HG02623 (cell line): ENCODE measurements around the gene SLC4A2.

ENCODE experiments used
- ATAC-seq: cut with Tn5 transposase; IDR thresholded peaks from one replicate; pipeline ENCODE4 v1.9.1; 2021; ENCODE audit warnings: moderate library complexity; ENCODE audit not compliant: unreplicated experiment

The SLC4A2 gene

DNA sequence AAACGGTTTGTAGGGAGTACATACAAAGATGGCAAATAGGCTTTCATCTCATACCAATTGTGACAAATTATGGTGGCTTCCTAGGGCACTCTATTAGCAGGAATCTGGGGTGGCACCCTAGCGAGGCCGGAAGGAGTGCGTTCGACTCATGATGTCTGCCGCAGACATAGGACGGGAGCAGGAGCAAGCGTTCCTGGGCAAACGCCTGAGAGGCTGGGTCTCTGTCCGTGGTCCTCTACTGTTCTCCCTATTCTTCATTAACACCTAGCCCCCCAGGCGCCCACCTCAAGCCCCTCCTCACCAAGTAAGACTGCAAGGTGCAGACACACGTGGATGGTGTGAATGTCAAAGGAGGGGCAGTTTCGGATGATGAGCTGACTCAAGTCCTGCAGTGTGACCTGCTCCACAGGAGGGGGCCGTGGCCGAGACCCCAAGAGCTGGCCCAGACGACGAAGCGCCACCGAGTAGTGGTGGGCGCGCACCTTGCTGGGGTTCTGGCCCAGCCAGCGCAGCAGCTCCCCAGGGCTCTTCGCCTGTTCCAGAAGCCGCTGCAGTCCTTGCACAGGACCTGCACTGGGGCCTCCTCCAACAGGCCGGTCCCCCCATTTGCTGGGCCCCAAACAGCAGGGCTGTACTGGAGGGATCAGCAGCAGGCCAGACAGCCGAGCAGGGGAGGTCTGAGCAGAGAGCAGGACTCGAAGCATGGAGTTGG, 20.0 kb downstream of the SLC4A2 start:
- no peak for ATAC-seq

DNA sequence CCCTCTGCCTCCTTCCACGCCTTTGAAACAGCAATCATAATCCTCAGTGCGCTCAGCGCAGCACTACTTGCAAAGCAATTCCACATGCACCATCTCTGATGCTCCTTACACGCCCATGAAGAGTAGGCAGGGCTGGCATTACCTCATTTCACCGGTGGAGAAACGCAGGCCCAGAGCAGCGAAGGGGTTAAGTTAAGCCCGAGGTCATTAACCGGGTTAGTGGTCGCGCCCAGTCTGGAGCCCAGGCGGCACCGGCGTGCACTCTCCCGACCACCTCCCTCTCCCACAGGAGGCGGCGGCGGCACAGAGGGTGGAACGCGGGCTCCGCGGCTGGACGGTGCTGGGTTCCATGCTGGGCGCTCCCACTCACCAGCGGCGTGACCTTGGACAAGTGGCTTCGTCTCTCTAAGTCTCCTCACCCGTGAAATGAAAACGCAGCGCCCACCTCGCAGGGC, 20.7 kb downstream of the SLC4A2 start:
- ATAC-seq: peak; percentile 1

DNA sequence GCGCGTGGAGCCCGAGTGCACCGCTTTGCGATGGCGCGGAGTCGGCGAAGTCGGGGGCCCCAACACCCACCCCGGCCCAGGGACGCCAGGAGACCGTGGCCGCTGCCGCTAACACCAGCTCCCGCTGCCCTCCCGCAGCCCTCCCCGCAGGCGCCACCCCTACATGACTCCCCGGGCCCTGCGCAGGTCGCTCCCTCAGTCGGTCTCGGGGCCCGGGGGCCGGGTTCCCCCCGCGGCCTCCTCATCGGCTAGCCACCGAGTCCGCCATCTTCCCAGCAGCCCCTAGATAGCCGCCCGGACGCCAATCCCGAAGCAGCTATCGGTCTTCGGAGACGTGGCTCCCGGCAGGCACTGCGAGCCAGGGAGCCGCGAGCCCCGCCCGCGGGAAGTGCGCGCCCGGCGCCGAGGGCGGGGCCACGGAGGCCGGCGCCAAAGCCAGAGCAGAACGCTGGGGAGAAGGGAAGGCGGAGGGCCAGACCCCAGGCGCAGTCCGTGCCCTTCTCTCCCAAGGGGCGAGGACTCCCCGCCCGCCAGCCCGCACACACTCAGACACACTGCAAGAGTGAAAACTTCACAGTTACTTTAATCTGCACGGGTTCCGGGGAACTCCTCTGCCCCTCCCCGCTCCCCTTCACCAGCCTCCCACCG, 21.3 kb downstream of the SLC4A2 start, which contains the start of gene FASTK:
Gene FASTK, minus strand, starts transcription at position 288 of the 648 bp plus-strand sequence. Its CDS starts 43 bp downstream, at position 245.
- ATAC-seq: peak; percentile 70

DNA sequence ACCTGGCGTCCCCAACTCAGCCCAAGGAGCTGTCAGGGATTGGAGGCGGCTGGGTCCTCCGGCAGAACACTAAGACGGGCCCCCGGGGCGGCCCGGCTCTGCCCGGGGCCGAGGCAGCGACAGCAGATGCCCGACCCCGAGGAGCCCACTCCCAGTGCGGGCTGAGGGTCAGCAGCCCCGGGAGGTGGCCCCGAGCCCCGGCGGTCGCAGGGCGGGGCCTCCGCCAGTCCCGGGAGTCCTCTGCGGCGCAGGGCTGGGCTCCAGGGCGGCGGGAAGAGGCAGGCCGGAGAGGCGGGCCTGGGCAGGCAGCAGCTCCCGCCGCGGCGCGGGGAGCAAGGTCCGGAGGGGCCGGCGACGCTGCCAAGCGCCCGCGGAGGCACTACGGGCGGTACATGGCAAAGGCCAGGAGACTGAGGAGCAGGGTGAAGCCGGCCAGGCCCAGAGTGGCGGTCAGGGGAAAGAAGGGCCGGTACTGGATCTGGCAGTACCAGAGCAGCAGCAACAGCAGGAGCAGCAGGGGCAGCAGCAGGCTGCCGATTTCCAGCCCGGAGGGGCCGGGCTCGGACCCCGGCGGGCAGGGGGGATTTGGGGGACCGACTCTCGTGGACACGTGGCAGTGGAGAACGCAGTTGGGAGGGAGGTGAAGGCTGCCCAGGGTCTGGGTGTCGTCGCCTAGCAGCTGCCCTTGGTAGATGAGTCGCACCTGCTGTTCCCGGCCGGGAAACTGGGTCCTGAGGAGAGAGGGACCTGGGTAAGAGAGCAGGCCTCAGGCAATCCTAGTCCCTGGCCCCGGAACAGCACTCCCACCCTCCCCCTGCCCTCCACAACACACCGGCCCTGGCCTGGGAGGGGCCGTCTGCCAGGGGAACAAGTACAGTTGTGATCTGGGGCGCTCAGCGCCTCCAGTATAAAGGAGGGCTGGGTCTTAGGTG, 22.0 kb downstream of the SLC4A2 start:
- ATAC-seq: no peak

DNA sequence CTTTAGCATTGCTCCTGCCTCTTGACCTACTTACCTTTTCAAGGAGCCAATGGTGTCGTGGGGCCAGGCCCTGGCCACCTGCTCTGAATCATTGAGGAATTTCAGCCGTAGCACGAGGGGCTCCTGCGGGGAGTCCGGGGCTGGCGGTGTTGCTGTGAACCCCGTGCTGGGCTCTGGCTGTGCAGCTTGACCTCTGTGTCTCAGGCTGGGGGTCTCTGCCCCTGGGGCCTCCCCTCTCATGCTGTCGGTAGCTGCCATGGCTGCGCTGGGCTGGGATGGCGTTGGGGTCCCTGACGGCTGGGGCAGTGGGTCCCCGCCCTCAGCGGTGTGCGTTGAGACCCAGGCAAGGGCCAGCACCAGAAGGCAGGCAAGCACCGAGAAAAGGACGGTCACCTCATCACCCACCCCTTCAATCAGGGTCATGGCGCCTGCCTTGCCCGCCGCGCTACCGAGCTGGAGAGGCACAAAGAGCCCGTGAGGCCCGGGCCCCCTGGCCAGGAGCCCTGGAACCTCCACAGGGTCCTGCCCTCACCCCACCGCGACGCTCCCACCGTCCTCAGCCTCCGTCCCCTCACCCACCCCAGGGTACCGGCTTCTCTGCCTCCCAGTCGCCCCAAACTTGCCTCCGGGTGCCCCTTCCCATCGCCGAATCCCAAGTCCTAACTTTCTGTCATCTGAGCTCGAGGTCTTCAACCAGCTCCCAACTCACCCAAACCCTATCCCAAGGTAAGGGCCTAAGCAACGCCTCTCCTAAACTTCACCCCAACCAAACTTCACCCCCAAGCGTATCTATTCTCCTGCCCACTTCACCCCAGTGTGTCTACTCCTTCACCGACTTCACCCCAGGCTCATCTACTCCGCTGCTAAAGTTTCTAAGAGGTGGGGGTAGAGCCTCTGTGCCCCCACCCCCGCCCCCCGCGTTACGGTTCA, 23.0 kb downstream of the SLC4A2 start:
- no peak for ATAC-seq

DNA sequence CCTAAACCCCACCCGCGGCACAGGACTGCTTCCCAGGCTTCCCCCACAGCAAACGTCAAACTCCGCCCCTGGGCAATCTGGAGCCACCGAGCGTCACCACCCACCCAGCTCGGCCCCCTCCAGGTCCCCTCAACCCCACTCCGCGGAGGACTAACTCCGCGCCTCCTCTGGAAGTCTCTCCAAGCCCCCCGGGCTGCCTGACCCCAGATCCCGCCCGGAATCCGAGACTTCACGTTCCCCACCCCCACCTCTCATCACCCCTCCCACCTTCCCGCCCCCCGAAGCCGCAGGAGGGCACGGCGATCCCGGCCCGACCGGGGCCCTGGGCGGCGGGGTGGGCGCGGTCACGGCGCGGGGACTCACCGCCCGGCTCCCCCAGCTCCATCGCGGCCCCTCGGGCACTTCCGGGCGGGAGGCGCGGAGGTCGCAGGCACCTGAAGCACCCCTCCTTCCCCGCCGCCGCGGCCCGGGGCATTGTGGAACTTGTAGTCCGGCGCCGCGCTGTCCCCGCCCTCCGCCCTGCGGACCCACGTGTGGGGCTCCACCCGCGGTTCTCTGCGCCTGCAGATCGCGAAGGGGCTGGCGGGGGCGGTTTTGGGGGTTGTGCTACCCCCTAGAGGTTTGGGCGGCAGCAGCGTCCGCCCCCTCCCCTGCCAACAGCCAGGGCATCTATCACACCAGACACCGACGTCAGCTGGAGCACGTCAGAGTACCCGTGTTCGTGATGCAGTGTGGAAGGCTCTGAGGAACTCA, 23.9 kb downstream of the SLC4A2 start, which contains the start of gene TMUB1:
Gene TMUB1, minus strand, starts transcription at position 423 of the 753 bp plus-strand sequence. CDS start 930 bp downstream, outside the sequence.
- ATAC-seq: peak; percentile 43

DNA sequence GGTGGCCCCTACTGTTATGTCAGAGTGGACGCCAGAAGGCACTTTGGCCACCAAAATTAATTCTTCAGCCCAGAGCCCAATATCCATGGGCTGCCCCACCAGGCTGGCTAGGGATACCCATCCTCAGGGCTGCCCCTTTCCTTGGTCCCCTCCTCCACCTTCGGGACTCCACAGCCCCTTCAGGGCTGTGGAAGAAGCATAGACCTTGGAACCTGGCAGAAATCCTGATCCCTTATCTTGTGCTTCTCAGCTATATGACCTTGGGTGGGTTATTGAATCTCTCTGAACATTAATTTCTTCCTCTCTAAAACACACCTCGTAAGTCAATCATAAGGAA, 24.4 kb downstream of the SLC4A2 start:
- ATAC-seq: no peak

DNA sequence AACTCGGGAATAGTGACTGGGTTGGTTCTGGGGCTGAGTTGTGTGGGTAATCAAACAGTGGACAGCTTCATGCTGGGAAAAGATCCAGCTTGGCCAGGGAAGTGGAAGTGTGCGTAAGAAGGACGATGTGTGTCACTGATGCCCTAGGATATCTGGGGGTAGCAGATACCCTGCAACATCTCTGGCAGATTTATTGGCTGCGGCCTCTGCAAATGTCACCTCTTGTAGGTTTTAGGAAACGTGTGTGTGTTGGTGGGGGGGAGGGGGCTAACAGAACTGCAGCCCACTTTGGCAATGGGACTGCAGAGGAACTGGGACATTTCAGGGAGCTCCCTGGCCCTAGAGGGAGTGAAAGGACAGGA, 25.9 kb downstream of the SLC4A2 start:
- no peak for ATAC-seq

DNA sequence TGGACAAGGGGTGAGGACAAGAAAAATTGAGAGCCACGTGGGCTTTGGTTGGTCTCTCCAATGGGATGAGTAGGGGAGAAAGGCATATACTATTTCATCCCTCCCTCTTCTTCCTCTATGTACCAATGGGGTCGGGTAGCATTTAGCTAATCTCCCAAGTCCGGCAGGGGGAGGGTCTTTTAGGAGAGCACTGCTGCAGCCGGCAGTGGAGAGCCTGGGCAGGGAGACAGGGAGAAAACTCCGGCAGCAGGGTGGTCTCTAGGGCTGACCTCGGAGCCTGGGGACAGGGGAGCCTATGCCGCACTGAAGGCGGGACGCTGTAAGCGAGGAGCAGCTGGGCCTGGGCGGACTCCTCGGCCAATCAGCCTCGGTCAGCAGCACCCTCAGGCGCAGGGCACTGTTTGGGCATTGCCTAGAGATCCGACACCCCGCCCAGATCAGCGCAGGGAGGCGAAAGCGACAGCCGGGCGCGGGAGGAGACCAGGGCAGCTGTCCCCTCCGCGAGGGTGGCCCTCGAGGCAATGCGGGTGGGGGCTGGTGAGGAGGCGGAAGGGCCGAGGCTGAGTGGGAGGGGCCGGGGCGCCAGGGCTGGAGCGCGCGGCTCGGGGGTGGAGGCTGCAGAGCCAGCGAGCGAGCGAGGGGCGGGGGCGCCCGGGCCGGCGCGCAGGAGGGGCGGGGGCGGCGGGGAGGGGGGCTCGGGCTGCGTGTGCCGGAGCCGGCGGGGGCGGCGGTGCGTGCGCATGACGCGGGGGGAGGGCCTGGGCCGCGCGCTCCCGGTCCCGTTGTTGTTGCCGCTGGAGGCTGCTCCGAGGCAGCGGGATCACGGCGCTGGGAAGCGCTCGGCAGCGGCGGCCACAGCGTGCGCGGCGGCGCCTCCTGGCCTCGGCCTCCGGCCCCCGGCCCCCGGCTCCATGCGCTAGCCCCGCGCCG, 26.6 kb downstream of the SLC4A2 start, which contains the start of gene AGAP3:
Gene AGAP3, plus strand, starts transcription at position 785 of the 930 bp plus-strand sequence. CDS start 267 bp downstream, outside the sequence.
- peak; percentile 39 for ATAC-seq

DNA sequence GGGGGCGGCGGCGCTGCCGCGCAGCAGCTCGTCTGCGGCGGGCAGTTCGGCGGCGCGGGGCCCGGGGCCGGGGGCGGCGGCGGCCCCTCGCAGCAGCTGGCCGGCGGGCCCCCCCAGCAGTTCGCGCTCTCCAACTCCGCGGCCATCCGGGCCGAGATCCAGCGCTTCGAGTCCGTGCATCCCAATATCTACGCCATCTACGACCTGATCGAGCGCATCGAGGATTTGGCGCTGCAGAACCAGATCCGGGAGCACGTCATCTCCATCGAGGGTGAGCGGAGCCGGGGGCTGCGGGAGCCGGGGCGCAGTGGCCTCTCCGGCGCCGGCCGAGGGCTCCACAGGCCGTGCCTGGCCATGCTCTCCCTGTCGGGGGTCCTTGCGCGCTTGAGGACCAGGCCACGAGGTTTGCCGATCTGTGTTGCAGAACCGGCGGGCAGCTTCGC, 27.4 kb downstream of the SLC4A2 start:
- ATAC-seq: no peak

DNA sequence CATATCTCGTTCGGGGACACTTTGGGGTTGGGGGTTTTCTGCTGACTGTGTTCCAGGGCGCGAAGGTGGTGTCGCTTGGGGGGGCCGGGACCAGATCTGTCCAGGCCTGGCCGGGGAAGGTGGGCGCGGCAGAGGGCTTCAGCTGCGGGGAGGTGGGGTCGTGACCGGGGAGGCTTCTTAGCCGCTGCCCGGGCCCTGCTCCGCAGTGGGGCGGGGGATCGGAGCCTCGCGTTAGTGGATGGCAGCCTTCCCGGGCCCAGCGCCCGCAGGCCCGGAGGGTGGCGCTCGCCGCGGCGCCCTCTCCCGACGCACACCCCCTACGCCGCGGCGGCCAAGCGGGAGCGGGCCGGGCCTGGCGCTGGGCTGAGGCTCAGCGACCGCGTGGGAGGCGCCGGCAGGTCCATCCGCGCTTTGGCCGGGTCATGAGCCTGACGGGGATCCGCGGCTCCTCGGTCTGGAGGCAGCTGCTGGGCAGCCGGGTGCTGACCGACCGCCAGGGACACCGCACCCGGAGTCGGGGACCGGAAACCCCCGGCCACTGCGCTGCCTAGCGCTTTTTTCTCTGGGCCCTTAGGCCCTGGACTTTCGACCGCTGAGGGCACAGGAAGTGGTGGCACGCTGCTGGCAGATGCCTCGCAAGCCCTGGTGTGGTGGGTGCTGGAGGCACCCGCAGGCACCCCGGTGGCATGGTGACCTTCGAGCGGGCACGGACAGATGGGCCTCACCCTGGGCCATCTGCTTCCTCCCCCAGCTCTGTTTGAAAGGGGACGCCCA, 28.0 kb downstream of the SLC4A2 start:
- peak; percentile 20 for ATAC-seq

DNA sequence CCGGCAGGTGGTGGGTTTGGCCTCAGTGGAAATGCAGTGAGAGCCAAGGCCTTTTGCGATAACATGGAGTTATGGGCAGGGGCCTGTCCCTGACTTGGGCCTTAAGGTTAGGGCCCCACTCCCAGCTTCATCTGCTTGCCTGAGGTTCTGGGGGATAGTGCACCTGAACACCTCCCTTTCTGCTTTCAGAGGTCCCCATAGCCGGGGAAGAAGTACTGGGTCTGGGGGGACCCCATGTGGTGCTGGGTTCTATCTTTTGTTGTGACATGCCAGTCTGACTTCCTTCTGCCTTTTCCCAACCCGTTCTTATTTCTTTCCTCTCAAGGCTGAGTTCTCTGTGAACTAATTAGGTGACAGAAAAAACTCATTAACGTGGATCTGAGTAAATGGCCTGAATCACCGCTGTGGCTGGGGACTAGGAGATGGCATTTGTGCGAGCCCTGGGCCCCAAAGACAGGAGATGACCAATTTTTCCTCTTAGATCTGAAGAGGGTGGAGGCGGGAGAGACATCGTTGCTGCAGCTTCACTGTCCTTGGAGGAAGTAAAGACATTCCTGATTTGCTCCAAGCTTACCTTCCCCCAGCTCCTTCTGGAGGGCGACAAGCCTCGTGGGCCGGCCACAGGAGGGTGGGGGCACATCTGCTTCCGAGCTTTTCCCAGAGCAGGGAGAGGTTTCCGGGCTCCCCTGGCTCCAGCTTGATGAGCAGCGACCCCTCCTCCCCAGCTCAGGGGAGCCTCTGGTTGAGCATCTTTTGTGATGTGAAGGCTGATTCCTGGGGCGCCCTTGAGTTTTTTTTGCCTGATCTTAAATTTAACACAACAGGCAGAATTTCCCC, 28.8 kb downstream of the SLC4A2 start:
- ATAC-seq: no peak

DNA sequence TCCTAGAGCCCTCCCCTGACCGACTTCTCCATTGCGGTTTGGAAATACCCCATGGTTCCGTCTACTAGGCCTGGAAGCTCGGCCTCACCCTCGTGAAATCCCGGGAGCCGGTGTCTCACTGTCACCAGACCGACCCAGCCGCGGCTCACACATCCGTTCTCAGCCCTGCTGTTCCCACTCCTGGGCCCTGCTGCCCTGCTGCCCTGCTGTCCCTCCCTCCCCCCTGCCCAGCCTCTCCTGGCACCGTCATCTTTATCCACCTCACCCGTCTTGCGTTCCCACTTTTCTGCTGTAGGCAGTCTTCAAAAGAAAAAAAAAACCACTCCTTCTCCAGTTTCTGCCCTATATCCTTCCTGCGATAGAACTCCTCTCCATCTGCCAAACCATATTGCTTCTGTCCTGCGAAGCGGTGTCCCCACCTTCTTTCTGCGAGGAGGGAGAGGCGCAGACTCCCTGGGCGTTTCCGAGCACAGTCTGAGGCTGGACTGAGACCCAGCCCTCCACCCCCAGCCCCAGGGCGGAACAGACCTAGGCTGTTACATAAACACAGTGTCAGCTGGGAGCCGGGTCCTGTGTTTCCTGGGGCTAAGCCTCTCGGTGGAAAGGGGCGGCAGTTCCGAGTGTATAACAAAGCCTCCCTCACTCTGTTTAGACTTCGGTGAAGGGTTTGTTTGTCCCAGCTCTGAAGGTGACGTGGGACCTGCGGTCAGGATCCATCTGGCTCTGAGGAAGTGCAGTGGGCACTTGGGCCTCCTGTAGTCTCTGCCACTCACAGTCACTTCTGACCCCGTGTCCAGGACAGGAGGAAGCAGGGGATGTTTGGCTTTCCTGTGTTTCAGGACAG, 29.7 kb downstream of the SLC4A2 start:
- ATAC-seq: no peak

DNA sequence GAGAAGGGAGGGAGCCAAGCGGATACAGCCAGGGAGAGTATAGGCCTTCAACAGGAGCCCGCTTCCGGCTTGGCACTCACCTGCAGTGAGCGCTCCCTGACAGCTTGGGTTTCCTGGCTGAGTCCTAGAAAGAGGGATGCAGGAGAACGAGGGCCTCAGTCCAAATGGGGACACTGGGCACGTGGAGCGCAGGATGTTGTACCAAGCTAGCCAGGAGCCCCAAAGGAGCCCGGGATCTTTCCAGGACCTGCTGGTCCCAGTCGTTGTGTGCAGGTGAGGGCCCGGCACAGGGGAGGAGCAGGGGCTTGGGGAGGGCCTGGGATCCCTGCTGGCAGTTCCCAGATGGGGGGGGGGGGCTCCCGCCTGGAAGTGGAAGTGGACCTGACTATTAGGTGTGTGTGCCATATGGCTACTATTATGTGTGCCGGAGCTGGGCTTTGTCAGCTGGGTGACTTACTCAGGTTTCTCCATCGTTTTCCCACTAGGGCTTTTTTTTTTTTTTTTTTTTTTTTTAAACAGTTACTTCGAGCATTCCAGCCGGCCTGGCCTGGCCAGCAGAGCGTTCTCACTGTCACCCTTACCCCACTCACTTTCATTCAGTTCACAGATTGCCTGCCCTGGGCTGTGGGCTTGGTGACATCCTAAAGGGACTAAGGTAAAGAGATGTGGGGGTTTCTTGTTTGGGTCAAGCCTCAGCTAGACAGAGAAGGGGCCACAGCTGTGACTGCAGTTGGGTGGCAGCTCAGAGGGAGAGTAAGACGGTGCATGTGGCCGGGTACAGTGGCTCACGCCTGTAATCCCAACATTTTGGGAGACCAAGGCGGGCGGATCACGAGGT, 30.7 kb downstream of the SLC4A2 start:
- ATAC-seq: no peak

DNA sequence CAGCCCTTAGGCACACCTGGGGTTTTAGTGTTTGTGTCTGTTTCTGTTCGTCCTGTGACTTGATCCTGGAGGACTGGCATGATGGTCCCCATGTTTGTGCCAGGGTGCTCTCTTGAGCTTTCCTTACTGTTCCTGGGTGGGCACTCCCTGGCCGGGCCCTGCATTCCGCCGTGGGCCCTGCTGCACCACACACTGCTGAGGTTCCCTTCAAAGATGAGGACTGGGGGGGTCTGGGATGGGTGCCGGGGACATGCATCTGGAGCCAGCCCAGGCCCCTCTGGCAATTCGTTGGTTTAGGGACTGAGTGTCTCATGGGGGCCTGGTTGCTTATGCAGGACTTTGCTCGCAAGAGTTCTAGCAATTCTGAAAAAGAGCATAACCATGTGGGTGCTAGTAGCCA, 31.6 kb downstream of the SLC4A2 start:
- no peak for ATAC-seq
